ENCODE measurements around the gene THSD4.

THSD4 gene

DNA sequence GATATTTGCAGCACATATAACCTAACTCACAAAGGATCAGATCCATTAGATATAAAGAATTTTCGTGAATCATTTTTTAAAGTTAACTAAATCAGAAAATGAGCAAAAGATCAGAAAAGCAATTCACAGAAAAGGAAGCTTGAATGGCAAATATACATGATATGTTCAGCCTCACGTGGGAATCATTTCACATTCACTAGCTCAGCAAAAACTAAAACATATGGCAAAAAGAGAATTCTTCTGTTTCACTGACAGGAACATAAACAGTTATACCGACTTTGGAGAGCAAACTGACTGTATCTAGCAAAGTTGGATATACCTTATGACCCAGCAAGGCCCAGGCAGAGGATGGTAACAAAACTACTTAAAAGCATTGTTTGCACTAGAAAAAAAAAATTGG lies 661.0 kb downstream of the THSD4 start:
- no peak for TF ChIP-seq EZH2phosphoT487 (IDR thresholded peaks at IDR 0.05; ENCODE audit: low read depth)
- TF ChIP-seq, protein P1, sequence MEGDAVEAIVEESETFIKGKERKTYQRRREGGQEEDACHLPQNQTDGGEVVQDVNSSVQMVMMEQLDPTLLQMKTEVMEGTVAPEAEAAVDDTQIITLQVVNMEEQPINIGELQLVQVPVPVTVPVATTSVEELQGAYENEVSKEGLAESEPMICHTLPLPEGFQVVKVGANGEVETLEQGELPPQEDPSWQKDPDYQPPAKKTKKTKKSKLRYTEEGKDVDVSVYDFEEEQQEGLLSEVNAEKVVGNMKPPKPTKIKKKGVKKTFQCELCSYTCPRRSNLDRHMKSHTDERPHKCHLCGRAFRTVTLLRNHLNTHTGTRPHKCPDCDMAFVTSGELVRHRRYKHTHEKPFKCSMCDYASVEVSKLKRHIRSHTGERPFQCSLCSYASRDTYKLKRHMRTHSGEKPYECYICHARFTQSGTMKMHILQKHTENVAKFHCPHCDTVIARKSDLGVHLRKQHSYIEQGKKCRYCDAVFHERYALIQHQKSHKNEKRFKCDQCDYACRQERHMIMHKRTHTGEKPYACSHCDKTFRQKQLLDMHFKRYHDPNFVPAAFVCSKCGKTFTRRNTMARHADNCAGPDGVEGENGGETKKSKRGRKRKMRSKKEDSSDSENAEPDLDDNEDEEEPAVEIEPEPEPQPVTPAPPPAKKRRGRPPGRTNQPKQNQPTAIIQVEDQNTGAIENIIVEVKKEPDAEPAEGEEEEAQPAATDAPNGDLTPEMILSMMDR (IDR thresholded peaks at IDR 0.05; ENCODE audit: low read depth, low read length) = no peak
- Histone ChIP-seq H3K79me2 (ENCODE audit: low read length) (no peaks in the 10 kb centered on the region), H4K20me1 (ENCODE audit: insufficient read depth, low read length) (no peaks in the 10 kb centered on the region), H3K27me3 (ENCODE audit: low read depth, low read length) (no peaks in the 10 kb centered on the region), H3K9ac (ENCODE audit: low read length) (no peak overlapping the region), H3K36me3 (replicated peaks; ENCODE audit: low read depth, low read length) (no peaks in the 10 kb centered on the region), H3K4me1 (ENCODE audit: low read length) (peaks cover 41% of the 10 kb centered on the region), H3K9me3 (ENCODE audit: insufficient read depth, low read length) (no peaks in the 10 kb centered on the region), H2AFZ (ENCODE audit: low read depth, low read length) (no peak overlapping the region), H3K4me3 (ENCODE audit: low read length) (no peak overlapping the region), H3K4me2 (ENCODE audit: low read length) (no peak overlapping the region), H3K27ac (ENCODE audit: low read length) (no peak overlapping the region)

DNA sequence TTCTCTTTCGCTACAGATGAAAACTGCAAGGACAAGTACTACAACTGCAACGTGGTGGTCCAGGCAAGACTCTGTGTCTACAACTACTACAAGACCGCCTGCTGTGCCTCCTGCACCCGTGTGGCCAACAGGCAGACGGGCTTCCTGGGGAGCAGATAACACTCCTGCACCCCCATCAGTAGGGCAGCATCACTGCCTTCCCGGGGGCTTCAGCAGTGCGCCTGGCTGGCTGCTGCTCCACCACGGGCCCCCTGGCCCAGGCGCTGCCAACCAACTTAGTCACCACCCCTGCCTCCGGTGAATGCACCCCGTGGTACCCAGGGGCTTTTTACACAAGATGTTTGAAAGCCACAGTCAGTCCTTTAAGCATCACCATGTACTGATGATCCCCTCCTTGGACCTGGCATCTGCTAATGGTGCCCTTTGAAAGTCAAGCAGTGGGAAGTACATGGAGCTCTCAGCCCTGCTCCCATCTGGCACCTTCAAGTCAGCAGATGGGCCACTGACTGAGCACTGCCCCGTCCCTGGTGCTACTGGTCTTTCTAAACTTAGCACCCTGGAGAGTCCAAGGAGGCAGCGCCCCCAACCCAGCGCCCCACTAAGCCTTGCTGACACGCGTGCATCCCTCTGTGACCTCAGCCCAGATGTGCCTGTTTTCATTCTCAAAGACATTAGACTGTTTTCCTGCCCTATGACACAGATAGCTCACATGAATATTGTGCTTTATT lies 662.1 kb downstream of the THSD4 start:
- Histone ChIP-seq H3K4me1 (ENCODE audit: low read length) (peaks cover 52% of the 10 kb centered on the region), H3K27ac (ENCODE audit: low read length) (no peak overlapping the region), H3K9me3 (ENCODE audit: insufficient read depth, low read length) (no peaks in the 10 kb centered on the region), H2AFZ (ENCODE audit: low read depth, low read length) (no peak overlapping the region), H3K36me3 (replicated peaks; ENCODE audit: low read depth, low read length) (no peaks in the 10 kb centered on the region), H3K27me3 (ENCODE audit: low read depth, low read length) (no peaks in the 10 kb centered on the region), H3K9ac (ENCODE audit: low read length) (no peak overlapping the region; the same call in 1 of the 2 replicates), H3K79me2 (ENCODE audit: low read length) (no peaks in the 10 kb centered on the region), H3K4me3 (ENCODE audit: low read length) (no peak overlapping the region), H3K4me2 (ENCODE audit: low read length) (peak overlapping the region; percentile 56), H4K20me1 (ENCODE audit: insufficient read depth, low read length) (no peaks in the 10 kb centered on the region)
- TF ChIP-seq EZH2phosphoT487 (IDR thresholded peaks at IDR 0.05; ENCODE audit: low read depth) = no peak
- TF ChIP-seq, protein P1 (IDR thresholded peaks at IDR 0.05; ENCODE audit: low read depth, low read length) = no peak

DNA sequence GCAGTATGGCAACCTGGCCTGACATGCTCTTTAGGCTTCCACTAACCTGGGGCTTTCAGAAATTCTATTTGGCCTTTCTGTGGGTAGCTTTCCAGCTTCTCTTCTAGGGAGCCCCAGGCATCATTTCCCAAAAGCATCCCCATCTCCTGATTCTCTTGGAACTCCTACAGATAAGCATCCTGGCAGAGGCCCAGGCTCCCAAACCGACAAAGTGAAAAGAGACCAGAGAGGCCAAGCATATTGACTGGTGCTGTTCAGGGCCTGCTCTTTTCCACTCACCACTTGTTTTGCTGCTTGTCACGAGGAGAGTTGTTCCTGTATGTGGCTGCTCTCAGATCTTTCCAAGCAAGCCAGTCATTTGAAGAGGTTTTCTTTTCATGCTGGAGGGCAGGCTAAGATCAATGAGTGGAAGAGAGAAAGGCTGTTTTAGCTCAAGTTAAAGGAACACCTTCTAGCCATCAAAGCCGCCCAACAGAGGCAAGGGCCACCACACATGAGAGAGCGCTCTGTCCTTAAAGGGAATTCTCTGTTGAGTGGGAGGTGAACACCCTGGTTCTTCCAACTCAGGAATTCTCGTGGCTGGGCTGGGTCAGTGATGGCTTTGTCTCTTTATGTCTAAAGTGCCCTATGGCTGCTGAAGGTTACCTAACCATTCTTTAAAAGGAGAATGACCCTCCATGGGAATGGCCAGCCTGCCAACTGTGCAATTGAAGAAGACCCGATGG lies 664.0 kb downstream of the THSD4 start:
- Histone ChIP-seq H4K20me1 (ENCODE audit: insufficient read depth, low read length) (no peaks in the 10 kb centered on the region), H3K36me3 (replicated peaks; ENCODE audit: low read depth, low read length) (no peaks in the 10 kb centered on the region), H3K4me3 (ENCODE audit: low read length) (no peak overlapping the region), H3K79me2 (ENCODE audit: low read length) (no peaks in the 10 kb centered on the region), H3K4me2 (ENCODE audit: low read length) (no peak overlapping the region), H3K27me3 (ENCODE audit: low read depth, low read length) (no peaks in the 10 kb centered on the region), H3K9me3 (ENCODE audit: insufficient read depth, low read length) (no peaks in the 10 kb centered on the region), H3K27ac (ENCODE audit: low read length) (no peak overlapping the region), H3K4me1 (ENCODE audit: low read length) (peaks cover 49% of the 10 kb centered on the region), H3K9ac (ENCODE audit: low read length) (no peak overlapping the region), H2AFZ (ENCODE audit: low read depth, low read length) (no peak overlapping the region)
- TF ChIP-seq, protein P1 (IDR thresholded peaks at IDR 0.05; ENCODE audit: low read depth, low read length) = no peak
- TF ChIP-seq EZH2phosphoT487 (IDR thresholded peaks at IDR 0.05; ENCODE audit: low read depth) = no peak

All from OCI-LY3 (cell line).